A549 (cell line): Measurements from ENCODE around the gene TFDP2.

Experiments
- BHLHE40 ChIP-seq: IDR thresholded peaks from 2 replicates; pipeline ENCODE4 v1.6.1; 2012; ENCODE audit warnings: low read depth, low read length, inconsistent platforms
- CTCF ChIP-seq: fragments of >200 bp; sonication (Bioruptor Twin); formaldehyde crosslinking; IDR thresholded peaks from 3 replicates; pipeline ENCODE4 v1.5.1; 2016
- FOSL2 ChIP-seq, 2 experiments: fragments of 450-650 bp in 1 of 2; fragments of >200 bp in 1 of 2; sonication (Bioruptor Twin) in 1 of 2; formaldehyde crosslinking; IDR thresholded peaks; 2 replicates each; pipeline versions ENCODE4 v1.5.0 to v1.6.1; 2016 to 2020; ENCODE audit warnings: mild to moderate bottlenecking in 1 of 2, moderate library complexity in 1 of 2
- HDAC2 ChIP-seq: fragments of 200-600 bp; sonication (generic); IDR thresholded peaks from 2 replicates; pipeline ENCODE4 v1.6.1; 2016
- HMGXB4 ChIP-seq: fragments of 250-450 bp; sonication (Bioruptor Pico); IDR thresholded peaks from 2 replicates; pipeline ENCODE4 v1.5.0; 2021; ENCODE audit warnings: mild to moderate bottlenecking, moderate library complexity, borderline replicate concordance
- JUN ChIP-seq, 2 experiments: fragments of >200 bp; sonication (Bioruptor Twin); formaldehyde crosslinking; IDR thresholded peaks; 2 replicates in 1 of 2; 3 replicates in 1 of 2; pipeline ENCODE4 v1.6.1; 2016 to 2017
- MAX ChIP-seq: IDR thresholded peaks from 2 replicates; pipeline ENCODE4 v1.6.1; 2012
- PHF8 ChIP-seq: fragments of 200-600 bp; sonication (generic); IDR thresholded peaks from 2 replicates; pipeline ENCODE4 v1.6.1; 2016; ENCODE audit warnings: low read depth, mild to moderate bottlenecking, antibody characterized with exemption, moderate library complexity, borderline replicate concordance
- POLR2A ChIP-seq: IDR thresholded peaks from 2 replicates; pipeline ENCODE4 v1.6.1; 2012; ENCODE audit warnings: mild to moderate bottlenecking, low read length
- REST ChIP-seq: fragments of 200-600 bp; sonication (generic); IDR thresholded peaks from 2 replicates; pipeline ENCODE4 v1.6.1; 2016; ENCODE audit warnings: antibody characterized with exemption, mild to moderate bottlenecking, moderate library complexity
- RFX5 ChIP-seq: fragments of 450-650 bp; IDR thresholded peaks from 2 replicates; pipeline ENCODE4 v1.7.1; 2014; ENCODE audit warnings: antibody characterized with exemption, mild to moderate bottlenecking, moderate library complexity
- SMC3 ChIP-seq: fragments of >200 bp; sonication (Bioruptor Twin); formaldehyde crosslinking; IDR thresholded peaks from 3 replicates; pipeline ENCODE4 v1.6.1; 2018; ENCODE audit warnings: inconsistent platforms
- USF2 ChIP-seq: fragments of 450-650 bp; IDR thresholded peaks from 2 replicates; pipeline ENCODE4 v1.6.1; 2014; ENCODE audit warnings: antibody characterized with exemption
- ZFP36 ChIP-seq: fragments of 450-650 bp; IDR thresholded peaks from 2 replicates; pipeline ENCODE4 v1.6.1; 2014; ENCODE audit warnings: borderline replicate concordance; ENCODE audit not compliant: partially characterized antibody

GRCh38 chr3:142086581-142087090 is 62.7 kb downstream of the TFDP2 start:
- TF ChIP-seq BHLHE40, result no peak
- no peak for TF ChIP-seq CTCF
- no peak for TF ChIP-seq REST
- TF ChIP-seq RFX5, result no peak
- TF ChIP-seq USF2, result no peak
- no peak for TF ChIP-seq ZFP36
- no peak for TF ChIP-seq MAX
- TF ChIP-seq JUN (IDR thresholded peaks at IDR 0.05), result no peak
- no peak for TF ChIP-seq FOSL2 (IDR thresholded peaks at IDR 0.05)
- TF ChIP-seq FOSL2 (CRISPR knock-in tag; IDR thresholded peaks at IDR 0.05), result no peak
- no peak for TF ChIP-seq SMC3
- TF ChIP-seq HMGXB4 (CRISPR knock-in tag), result no peak
- no peak for TF ChIP-seq POLR2A
- TF ChIP-seq PHF8, result no peak
- no peak for TF ChIP-seq HDAC2
